Measurements from ENCODE around the gene CPS1.

Gene CPS1

DNA sequence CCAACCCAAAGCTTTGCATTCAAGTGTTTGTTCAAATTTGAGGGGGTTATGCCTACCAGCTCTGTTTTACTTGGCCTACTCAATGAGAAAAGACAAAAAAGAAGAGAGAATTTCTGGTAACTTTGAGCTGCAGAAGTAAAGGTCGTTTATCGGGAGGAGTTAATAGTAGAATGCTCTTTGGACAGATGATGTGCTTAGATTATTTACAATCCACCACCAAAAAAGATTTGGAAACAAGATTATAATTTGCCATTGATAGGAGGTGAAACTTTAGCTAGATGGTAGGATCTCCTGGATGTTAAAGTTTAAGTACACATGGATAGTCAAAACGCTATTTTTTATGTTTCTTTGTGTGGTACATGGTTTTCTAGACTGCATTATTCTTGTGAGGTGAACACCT lies 24.9 kb upstream of the CPS1 start:
- no peak for DNase-seq

GRCh38 chr2:210533389-210533788 lies 23.0 kb upstream of the CPS1 start:
- Histone ChIP-seq H3K27me3 (ENCODE audit: insufficient read depth, low read length, poor library complexity) (no peaks in the 10 kb centered on the region), H3K4me2 (ENCODE audit: insufficient read depth, low read length) (no peak overlapping the region), H3K36me3 (ENCODE audit: insufficient read depth, low read length) (no peaks in the 10 kb centered on the region), H3K9ac (ENCODE audit: low read depth, low read length) (no peak overlapping the region), H4K20me1 (ENCODE audit: insufficient read depth, low read length) (no peaks in the 10 kb centered on the region), H3K9me3 (ENCODE audit: insufficient read depth, low read length, severe bottlenecking) (no peaks in the 10 kb centered on the region), H2AFZ (ENCODE audit: low read depth, low read length) (no peak overlapping the region), H3K79me2 (ENCODE audit: insufficient read depth, low read length) (no peaks in the 10 kb centered on the region), H3K4me3 (ENCODE audit: low read depth in 1 of 2, low read length in 2 of 2) (no peak overlapping the region), H3K27ac (ENCODE audit: low read length) (no peak overlapping the region), H3K4me1 (ENCODE audit: insufficient read depth, low read length) (no peaks in the 10 kb centered on the region)
- DNase-seq (no peak), ATAC-seq (ENCODE audit: insufficient read depth, low read depth) (no peak)
- TF ChIP-seq CTCF (IDR thresholded peaks at IDR 0.05; ENCODE audit: borderline replicate concordance, extremely low read depth, low read length, poor library complexity, severe bottlenecking) (no peak), EZH2 (IDR thresholded peaks at IDR 0.05; ENCODE audit: borderline replicate concordance, low read depth, low read length, severe bottlenecking) (no peak)

More for the DNA sequence above, 24.9 kb upstream of the CPS1 start:
- no peaks in the 10 kb centered on the region for H3K4me1 ChIP-seq (ENCODE audit: insufficient read depth, low read length)
- H3K4me3 ChIP-seq (ENCODE audit: low read depth in 1 of 2, low read length in 2 of 2), result no peak overlapping the region
- no peak overlapping the region for H3K4me2 ChIP-seq (ENCODE audit: insufficient read depth, low read length)
- no peaks in the 10 kb centered on the region for H4K20me1 ChIP-seq (ENCODE audit: insufficient read depth, low read length)
- TF ChIP-seq CTCF (IDR thresholded peaks at IDR 0.05; ENCODE audit: borderline replicate concordance, extremely low read depth, low read length, poor library complexity, severe bottlenecking), result no peak
- TF ChIP-seq EZH2 (IDR thresholded peaks at IDR 0.05; ENCODE audit: borderline replicate concordance, low read depth, low read length, severe bottlenecking), result no peak
- H3K27ac ChIP-seq (ENCODE audit: low read length), result no peak overlapping the region
- ATAC-seq (ENCODE audit: insufficient read depth, low read depth), result no peak
- H3K9ac ChIP-seq (ENCODE audit: low read depth, low read length), result no peak overlapping the region
- H2AFZ ChIP-seq (ENCODE audit: low read depth, low read length), result no peak overlapping the region
- H3K79me2 ChIP-seq (ENCODE audit: insufficient read depth, low read length), result no peaks in the 10 kb centered on the region
- H3K9me3 ChIP-seq (ENCODE audit: insufficient read depth, low read length, severe bottlenecking), result no peaks in the 10 kb centered on the region
- no peaks in the 10 kb centered on the region for H3K27me3 ChIP-seq (ENCODE audit: insufficient read depth, low read length, poor library complexity)
- H3K36me3 ChIP-seq (ENCODE audit: insufficient read depth, low read length), result no peaks in the 10 kb centered on the region

- TF ChIP-seq EZH2 (IDR thresholded peaks at IDR 0.05; ENCODE audit: borderline replicate concordance, low read depth, low read length, severe bottlenecking) (no peak), CTCF (IDR thresholded peaks at IDR 0.05; ENCODE audit: borderline replicate concordance, extremely low read depth, low read length, poor library complexity, severe bottlenecking) (no peak)
- DNase-seq, result no peak
- no peaks in the 10 kb centered on the region for H3K36me3 ChIP-seq (ENCODE audit: insufficient read depth, low read length)
- no peak overlapping the region for H3K27ac ChIP-seq (ENCODE audit: low read length)
- ATAC-seq (ENCODE audit: insufficient read depth, low read depth), result no peak
- no peaks in the 10 kb centered on the region for H3K27me3 ChIP-seq (ENCODE audit: insufficient read depth, low read length, poor library complexity)
- no peak overlapping the region for H2AFZ ChIP-seq (ENCODE audit: low read depth, low read length)
- H3K9me3 ChIP-seq (ENCODE audit: insufficient read depth, low read length, severe bottlenecking), result no peaks in the 10 kb centered on the region
- no peaks in the 10 kb centered on the region for H3K4me1 ChIP-seq (ENCODE audit: insufficient read depth, low read length)
- no peak overlapping the region for H3K9ac ChIP-seq (ENCODE audit: low read depth, low read length)
- no peaks in the 10 kb centered on the region for H3K79me2 ChIP-seq (ENCODE audit: insufficient read depth, low read length)
- no peak overlapping the region for H3K4me3 ChIP-seq (ENCODE audit: low read depth in 1 of 2, low read length in 2 of 2)
- H3K4me2 ChIP-seq (ENCODE audit: insufficient read depth, low read length), result no peak overlapping the region
- no peaks in the 10 kb centered on the region for H4K20me1 ChIP-seq (ENCODE audit: insufficient read depth, low read length)
Measured at GRCh38 chr2:210534879-210535278, 21.5 kb upstream of the CPS1 start.

Data from DND-41 (cell line).